Loucy (cell line): Measurements from ENCODE around the gene KATNAL1.

ENCODE experiments used
- H2AFZ ChIP-seq: fragments of 200-600 bp; sonication (generic); 2 replicates; pipeline ENCODE4 v1.6.0; 2016; ENCODE audit warnings: antibody characterized with exemption, mild to moderate bottlenecking, low read length, moderate library complexity
- H3F3A ChIP-seq: fragments of 200-600 bp; 2 replicates; pipeline ENCODE4 v1.6.0; 2016; ENCODE audit warnings: antibody characterized with exemption, low read depth, mild to moderate bottlenecking
- H3K27me3 ChIP-seq: fragments of 200-600 bp; sonication (generic); 2 replicates; pipeline ENCODE4 v1.6.1; 2014; ENCODE audit warnings: low read length, mild to moderate bottlenecking; ENCODE audit not compliant: insufficient read depth, poor library complexity, severe bottlenecking
- H3K36me3 ChIP-seq: fragments of 200-600 bp; sonication (generic); 2 replicates; pipeline ENCODE4 v1.6.1; 2016; ENCODE audit warnings: low read length; ENCODE audit not compliant: insufficient read depth
- H3K4me1 ChIP-seq: fragments of 200-600 bp; sonication (generic); 2 replicates; pipeline ENCODE4 v1.5.1; 2014; ENCODE audit warnings: low read length, mild to moderate bottlenecking; ENCODE audit not compliant: insufficient read depth, poor library complexity, severe bottlenecking
- H3K4me2 ChIP-seq: fragments of 200-600 bp; sonication (generic); 2 replicates; pipeline ENCODE4 v1.6.0; 2014; ENCODE audit warnings: antibody characterized with exemption, low read length, low read depth, mild to moderate bottlenecking; ENCODE audit not compliant: poor library complexity, severe bottlenecking
- H3K4me3 ChIP-seq: fragments of 200-600 bp; sonication (generic); 2 replicates; pipeline ENCODE4 v1.5.1; 2014; ENCODE audit warnings: low read length, mild to moderate bottlenecking, mixed read lengths; ENCODE audit not compliant: poor library complexity, severe bottlenecking
- H3K79me2 ChIP-seq: fragments of 200-600 bp; sonication (generic); 2 replicates; pipeline ENCODE4 v1.6.1; 2014; ENCODE audit warnings: low read length; ENCODE audit not compliant: insufficient read depth
- H3K9ac ChIP-seq: fragments of 200-600 bp; sonication (generic); 2 replicates; pipeline ENCODE4 v1.6.0; 2014; ENCODE audit warnings: mild to moderate bottlenecking, low read depth, low read length, moderate library complexity; ENCODE audit not compliant: poor library complexity, severe bottlenecking
- H3K9me2 ChIP-seq: fragments of 200-600 bp; sonication (generic); replicated peaks from 2 replicates; pipeline ENCODE4 v1.6.1; 2016; ENCODE audit warnings: low read depth, low read length, mixed read lengths
- H3K9me3 ChIP-seq: fragments of 200-600 bp; sonication (generic); 2 replicates; pipeline ENCODE4 v1.6.1; 2014; ENCODE audit warnings: mild to moderate bottlenecking, antibody characterized with exemption, low read length, low read depth; ENCODE audit not compliant: insufficient read depth
- H4K20me1 ChIP-seq: fragments of 200-600 bp; sonication (generic); 2 replicates; pipeline ENCODE4 v1.6.0; 2014; ENCODE audit warnings: antibody characterized with exemption, low read length, mild to moderate bottlenecking; ENCODE audit not compliant: insufficient read depth, poor library complexity, severe bottlenecking
- EZH2phosphoT487 ChIP-seq: fragments of 200-600 bp; IDR thresholded peaks from 2 replicates; pipeline ENCODE4 v1.6.1; 2018; ENCODE audit warnings: antibody characterized with exemption, mild to moderate bottlenecking, moderate library complexity, borderline replicate concordance
- TF ChIP-seq, protein P1 (sequence below): fragments of 200-600 bp; sonication (generic); conservative IDR thresholded peaks from 2 replicates; pipeline ENCODE4 v1.5.1; 2014; ENCODE audit warnings: mild to moderate bottlenecking, antibody characterized with exemption, low read length

KATNAL1 gene

DNA sequence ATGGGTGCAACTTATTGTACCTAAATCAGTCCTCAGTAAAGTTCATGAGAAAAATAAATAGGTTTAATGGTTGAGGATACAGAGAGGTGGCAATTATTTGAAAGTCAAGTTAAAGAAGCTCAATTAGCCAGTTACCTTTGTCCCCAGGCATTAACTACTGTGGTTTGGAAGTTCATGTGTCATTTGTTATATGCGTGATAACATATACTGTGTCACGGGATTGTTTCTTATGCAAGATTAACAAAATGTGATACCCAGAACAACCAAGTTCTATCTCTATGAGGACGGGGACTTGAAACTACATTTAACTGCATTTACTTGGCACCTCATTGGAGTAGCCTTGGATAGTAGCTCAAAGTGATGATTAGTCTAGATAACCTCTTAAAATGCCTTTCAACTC, 13.9 kb upstream of the KATNAL1 start:
- Histone ChIP-seq H2AFZ (no peak overlapping the region), H3K4me2 (no peak overlapping the region), H3K79me2 (no peaks in the 10 kb centered on the region), H3K9me2 (no peaks in the 10 kb centered on the region), H3F3A (no peaks in the 10 kb centered on the region), H3K9me3 (no peaks in the 10 kb centered on the region), H3K9ac (no peak overlapping the region), H3K36me3 (peaks cover 6% of the 10 kb centered on the region; the same call in 1 of the 2 replicates), H3K4me3 (no peak overlapping the region), H3K27me3 (no peaks in the 10 kb centered on the region), H3K4me1 (no peaks in the 10 kb centered on the region), H4K20me1 (no peaks in the 10 kb centered on the region)
- no peak for TF ChIP-seq EZH2phosphoT487

DNA sequence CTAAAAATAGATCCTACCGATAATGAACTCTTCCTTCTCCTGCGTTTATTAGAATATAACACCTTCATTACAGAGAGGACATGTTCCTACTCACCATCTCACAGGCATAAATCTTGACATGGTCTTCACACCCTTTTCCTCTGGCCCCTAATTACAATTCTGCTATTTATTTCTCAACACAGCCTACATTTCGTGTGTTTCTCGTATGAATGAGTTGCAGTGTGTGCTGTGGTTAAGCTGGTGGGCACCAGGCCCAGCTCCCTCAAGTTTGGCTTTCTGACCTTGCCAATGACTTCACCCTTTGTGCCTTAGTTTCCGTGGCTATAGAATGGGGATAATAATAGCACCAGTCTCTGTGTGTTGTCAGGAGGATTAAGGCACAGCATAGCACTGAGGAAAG, 12.3 kb upstream of the KATNAL1 start:
- Histone ChIP-seq H3K36me3 (peaks cover 6% of the 10 kb centered on the region; the same call in 1 of the 2 replicates), H3K9me3 (no peaks in the 10 kb centered on the region), H3K9ac (no peak overlapping the region), H4K20me1 (no peaks in the 10 kb centered on the region), H3K27me3 (no peaks in the 10 kb centered on the region), H3F3A (no peaks in the 10 kb centered on the region), H3K4me2 (no peak overlapping the region), H2AFZ (no peak overlapping the region), H3K4me3 (no peak overlapping the region), H3K79me2 (no peaks in the 10 kb centered on the region), H3K4me1 (no peaks in the 10 kb centered on the region), H3K9me2 (no peaks in the 10 kb centered on the region)
- TF ChIP-seq, protein P1, sequence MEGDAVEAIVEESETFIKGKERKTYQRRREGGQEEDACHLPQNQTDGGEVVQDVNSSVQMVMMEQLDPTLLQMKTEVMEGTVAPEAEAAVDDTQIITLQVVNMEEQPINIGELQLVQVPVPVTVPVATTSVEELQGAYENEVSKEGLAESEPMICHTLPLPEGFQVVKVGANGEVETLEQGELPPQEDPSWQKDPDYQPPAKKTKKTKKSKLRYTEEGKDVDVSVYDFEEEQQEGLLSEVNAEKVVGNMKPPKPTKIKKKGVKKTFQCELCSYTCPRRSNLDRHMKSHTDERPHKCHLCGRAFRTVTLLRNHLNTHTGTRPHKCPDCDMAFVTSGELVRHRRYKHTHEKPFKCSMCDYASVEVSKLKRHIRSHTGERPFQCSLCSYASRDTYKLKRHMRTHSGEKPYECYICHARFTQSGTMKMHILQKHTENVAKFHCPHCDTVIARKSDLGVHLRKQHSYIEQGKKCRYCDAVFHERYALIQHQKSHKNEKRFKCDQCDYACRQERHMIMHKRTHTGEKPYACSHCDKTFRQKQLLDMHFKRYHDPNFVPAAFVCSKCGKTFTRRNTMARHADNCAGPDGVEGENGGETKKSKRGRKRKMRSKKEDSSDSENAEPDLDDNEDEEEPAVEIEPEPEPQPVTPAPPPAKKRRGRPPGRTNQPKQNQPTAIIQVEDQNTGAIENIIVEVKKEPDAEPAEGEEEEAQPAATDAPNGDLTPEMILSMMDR, result no peak
- no peak for TF ChIP-seq EZH2phosphoT487

DNA sequence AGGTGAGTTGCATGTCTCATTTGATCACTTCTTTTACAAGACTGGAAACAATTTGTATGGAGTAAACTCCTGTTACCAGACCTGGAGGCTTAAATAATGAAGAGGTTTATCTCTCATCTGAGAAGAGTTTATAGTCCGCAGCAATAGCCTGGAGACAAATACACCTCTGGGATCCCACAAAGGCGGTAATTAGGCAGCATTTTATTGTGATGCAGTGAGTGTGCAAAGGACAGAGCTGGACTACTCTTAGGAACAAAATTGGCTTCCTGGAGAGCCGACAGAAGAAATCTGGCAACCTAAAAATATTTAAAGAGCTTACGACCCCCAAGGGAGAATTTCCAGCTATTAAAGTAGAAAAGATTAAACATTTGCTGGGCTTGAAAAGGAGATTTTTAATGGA, 11.8 kb upstream of the KATNAL1 start:
- Histone ChIP-seq H3K79me2 (no peaks in the 10 kb centered on the region), H3K4me1 (no peaks in the 10 kb centered on the region), H3K9ac (no peak overlapping the region), H3K27me3 (no peaks in the 10 kb centered on the region), H4K20me1 (no peaks in the 10 kb centered on the region), H3K4me2 (no peak overlapping the region), H2AFZ (no peak overlapping the region), H3K4me3 (no peak overlapping the region), H3F3A (no peaks in the 10 kb centered on the region), H3K36me3 (peaks cover 6% of the 10 kb centered on the region; the same call in 1 of the 2 replicates), H3K9me3 (no peaks in the 10 kb centered on the region), H3K9me2 (no peaks in the 10 kb centered on the region)
- no peak for TF ChIP-seq EZH2phosphoT487
- TF ChIP-seq, protein P1, result no peak

DNA sequence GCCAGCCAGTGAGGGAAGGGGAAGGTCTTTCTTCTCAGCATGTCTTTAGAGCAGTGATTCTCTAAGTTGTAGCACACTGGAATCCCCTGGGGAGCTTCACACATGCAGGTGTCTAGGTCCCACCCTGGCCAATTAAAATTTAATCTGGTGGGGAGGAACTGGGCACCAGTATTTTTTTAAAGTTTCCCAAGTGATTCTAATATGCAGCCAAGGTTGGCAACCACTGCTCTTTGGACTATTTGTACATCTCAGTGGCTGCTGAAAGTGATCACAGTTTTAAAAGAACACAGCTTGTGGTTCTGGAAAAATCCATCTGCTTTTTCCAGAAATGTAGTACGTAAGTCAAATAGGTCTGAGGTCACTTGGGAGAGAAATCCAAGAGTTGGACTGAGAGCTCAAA, 10.7 kb upstream of the KATNAL1 start:
- H3K9me2 ChIP-seq, result no peaks in the 10 kb centered on the region
- H3K36me3 ChIP-seq, result peaks cover 6% of the 10 kb centered on the region; the same call in 1 of the 2 replicates
- H2AFZ ChIP-seq, result no peak overlapping the region
- H3K9ac ChIP-seq, result no peak overlapping the region
- no peaks in the 10 kb centered on the region for H3K27me3 ChIP-seq
- H4K20me1 ChIP-seq, result no peaks in the 10 kb centered on the region
- no peaks in the 10 kb centered on the region for H3K4me1 ChIP-seq
- no peaks in the 10 kb centered on the region for H3F3A ChIP-seq
- no peaks in the 10 kb centered on the region for H3K9me3 ChIP-seq
- H3K79me2 ChIP-seq, result no peaks in the 10 kb centered on the region
- H3K4me2 ChIP-seq, result no peak overlapping the region
- no peak overlapping the region for H3K4me3 ChIP-seq
- no peak for TF ChIP-seq EZH2phosphoT487
- TF ChIP-seq, protein P1, result no peak
